NCI-H2107 (cell line): Measurements from ENCODE around the gene EPS8L2.

ENCODE experiments used
- DNase-seq: peaks from one replicate; lab custom pipeline; 2025; lab: John Stamatoyannopoulos, UW

Gene EPS8L2

GRCh38 chr11:704781-705645 lies 1.0 kb upstream of the EPS8L2 start:
- no peak for DNase-seq

- DNase-seq = no peak
Measured at GRCh38 chr11:706439-706956, 467 bp downstream of the EPS8L2 start.

- no peak for DNase-seq
Measured at GRCh38 chr11:706957-707816, 1.2 kb downstream of the EPS8L2 start.

GRCh38 chr11:707817-708420 lies 1.9 kb downstream of the EPS8L2 start:
- DNase-seq = no peak

GRCh38 chr11:708511-708910 lies 2.5 kb downstream of the EPS8L2 start:
- DNase-seq = no peak

GRCh38 chr11:709109-709997 lies 3.3 kb downstream of the EPS8L2 start:
- DNase-seq = no peak

GRCh38 chr11:714436-714835 lies 8.4 kb downstream of the EPS8L2 start:
- no peak for DNase-seq

- no peak for DNase-seq
Measured at GRCh38 chr11:719214-720016, 13.4 kb downstream of the EPS8L2 start.

- DNase-seq = no peak
Measured at GRCh38 chr11:720017-720641, 14.1 kb downstream of the EPS8L2 start.

GRCh38 chr11:720642-721246 lies 14.7 kb downstream of the EPS8L2 start:
- no peak for DNase-seq

GRCh38 chr11:721247-721740 lies 15.3 kb downstream of the EPS8L2 start:
- no peak for DNase-seq

GRCh38 chr11:721741-722345 lies 15.8 kb downstream of the EPS8L2 start:
- no peak for DNase-seq

GRCh38 chr11:722346-722811 lies 16.3 kb downstream of the EPS8L2 start:
- no peak for DNase-seq

GRCh38 chr11:723120-723883 lies 17.3 kb downstream of the EPS8L2 start:
- DNase-seq = no peak

GRCh38 chr11:724049-724777 lies 18.2 kb downstream of the EPS8L2 start:
- no peak for DNase-seq

GRCh38 chr11:724778-725386 lies 18.9 kb downstream of the EPS8L2 start:
- DNase-seq = no peak

GRCh38 chr11:725624-726202 lies 19.7 kb downstream of the EPS8L2 start:
- DNase-seq = no peak
